HG02973 (cell line): ENCODE measurements around the gene SLC9B2.
A peak's percentile ranks its signal among the peaks of the same experiment; 100 is the strongest.

Experiments used
- ATAC-seq: cut with Tn5 transposase; IDR thresholded peaks from one replicate; pipeline ENCODE4 v1.9.1; 2021; ENCODE audit warnings: moderate library complexity; ENCODE audit not compliant: unreplicated experiment

Gene SLC9B2

GRCh38 chr4:103079621-103080020 is 3.1 kb upstream of the SLC9B2 start:
- ATAC-seq = no peak

- peak; percentile 52 for ATAC-seq
Measured at GRCh38 chr4:103075894-103076746, 441 bp downstream of the SLC9B2 start.

- ATAC-seq = peak; percentile 5
Measured at GRCh38 chr4:103075435-103075893, 1.1 kb downstream of the SLC9B2 start.

- peak; percentile 30 for ATAC-seq
Measured at GRCh38 chr4:103074744-103075434, 1.7 kb downstream of the SLC9B2 start.

- ATAC-seq = no peak
Measured at GRCh38 chr4:103073792-103074438, 2.6 kb downstream of the SLC9B2 start.

GRCh38 chr4:103067841-103068547 is 8.6 kb downstream of the SLC9B2 start:
- ATAC-seq = no peak

GRCh38 chr4:103060453-103061148 is 16.0 kb downstream of the SLC9B2 start:
- no peak for ATAC-seq

GRCh38 chr4:103054030-103054429 is 22.5 kb downstream of the SLC9B2 start:
- ATAC-seq = no peak

GRCh38 chr4:103052779-103053178 is 23.8 kb downstream of the SLC9B2 start:
- ATAC-seq = no peak

- ATAC-seq = no peak
Measured at GRCh38 chr4:103052145-103052544, 24.4 kb downstream of the SLC9B2 start.

- no peak for ATAC-seq
Measured at GRCh38 chr4:103050736-103051436, 25.7 kb downstream of the SLC9B2 start.

GRCh38 chr4:103046416-103047290 is 29.9 kb downstream of the SLC9B2 start:
- ATAC-seq = peak; percentile 92

GRCh38 chr4:103044183-103044582 is 32.4 kb downstream of the SLC9B2 start:
- no peak for ATAC-seq

GRCh38 chr4:103036169-103036568 is 40.4 kb downstream of the SLC9B2 start:
- ATAC-seq = no peak

- no peak for ATAC-seq
Measured at GRCh38 chr4:103032574-103032973, 44.0 kb downstream of the SLC9B2 start.

- no peak for ATAC-seq
Measured at GRCh38 chr4:103030791-103031190, 45.8 kb downstream of the SLC9B2 start.

- no peak for ATAC-seq
Measured at GRCh38 chr4:103029300-103029699, 47.3 kb downstream of the SLC9B2 start.

GRCh38 chr4:103026868-103027267 is 49.7 kb downstream of the SLC9B2 start:
- ATAC-seq = no peak

GRCh38 chr4:103024996-103025395 is 51.6 kb downstream of the SLC9B2 start:
- ATAC-seq = no peak
